Glutamatergic neuron (in vitro differentiated cells): ENCODE data around the gene TAF1D. TPM values are rescaled to one million over a fixed set of nuclear protein-coding genes. Genes with fewer than 3 reads are reported as not detected.

Source experiments
- DNase-seq: peaks from one replicate; pipeline ENCODE4 v3.0.0; 2022
- H3K27ac Mint-ChIP-seq: one replicate; pipeline ENCODE4 v1.8.0; 2020; ENCODE audit warnings: mild to moderate bottlenecking, mixed read lengths, inconsistent platforms; ENCODE audit not compliant: unreplicated experiment
- H3K27me3 Mint-ChIP-seq: one replicate; pipeline ENCODE4 v1.8.0; 2020; ENCODE audit warnings: mild to moderate bottlenecking, moderate library complexity, mixed read lengths, inconsistent platforms; ENCODE audit not compliant: unreplicated experiment
- H3K36me3 Mint-ChIP-seq: one replicate; pipeline ENCODE4 v1.8.0; 2020; ENCODE audit warnings: mild to moderate bottlenecking, mixed read lengths, inconsistent platforms; ENCODE audit not compliant: unreplicated experiment
- H3K4me1 Mint-ChIP-seq: one replicate; pipeline ENCODE4 v1.8.0; 2020; ENCODE audit warnings: mild to moderate bottlenecking, low read depth, mixed read lengths, inconsistent platforms; ENCODE audit not compliant: unreplicated experiment
- H3K4me3 Mint-ChIP-seq: one replicate; pipeline ENCODE4 v1.8.0; 2020; ENCODE audit warnings: mild to moderate bottlenecking, mixed read lengths, inconsistent platforms; ENCODE audit not compliant: unreplicated experiment
- H3K9me3 Mint-ChIP-seq: one replicate; pipeline ENCODE4 v1.8.0; 2020; ENCODE audit warnings: mild to moderate bottlenecking, moderate library complexity, mixed read lengths, inconsistent platforms; ENCODE audit not compliant: unreplicated experiment
- CTCF ChIP-seq: fragments of 200-600 bp; sonication (generic); IDR thresholded peaks from one replicate; pipeline ENCODE4 v1.5.0; 2021; ENCODE audit not compliant: partially characterized antibody, unreplicated experiment
- long read RNA-seq: library from polyadenylated mRNA; unstranded; transcript quantifications from one replicate; pipeline ENCODE4 v2.0.0, GENCODE V29; 2020; ENCODE audit not compliant: unreplicated experiment
- total RNA-seq: library from RNA; stranded (reverse); fragmentation: NEBNext Ultra II Directional; extraction: Animal tissue kit (Norgen Biotek cat#: 25700); gene quantifications from one replicate; pipeline ENCODE4 v1.2.1, GENCODE V29; 2021; ENCODE audit not compliant: unreplicated experiment

The TAF1D gene
- 71.9 TPM for total RNA-seq
- long read RNA-seq, partial matches to known transcripts = 8 of 14 reads
- long read RNA-seq, other reads (novel, unspliced or antisense) = 3 of 14 reads

GRCh38 chr11:93741094-93741881 is at the start of gene TAF1D, which contains the start of gene C11orf54:
TAF1D (minus strand) TSS chr11:93741495; CDS start chr11:93739304, 2,191 bp downstream.
C11orf54 (plus strand) TSS chr11:93741672; CDS start chr11:93747394, 5,722 bp downstream.
- peaks cover 3% of the 10 kb centered on the region for H3K27me3 Mint-ChIP-seq
- H3K4me3 Mint-ChIP-seq = peak within 1 kb of the TSS; percentile 96
- peak within 1 kb of the TSS; percentile 93 for H3K27ac Mint-ChIP-seq
- peaks cover 19% of the 10 kb centered on the region for H3K4me1 Mint-ChIP-seq
- peak; percentile 95 for DNase-seq
- TF ChIP-seq CTCF = no peak
- H3K36me3 Mint-ChIP-seq = no peaks in the 10 kb centered on the region
- H3K9me3 Mint-ChIP-seq = peaks cover 7% of the 10 kb centered on the region

DNA sequence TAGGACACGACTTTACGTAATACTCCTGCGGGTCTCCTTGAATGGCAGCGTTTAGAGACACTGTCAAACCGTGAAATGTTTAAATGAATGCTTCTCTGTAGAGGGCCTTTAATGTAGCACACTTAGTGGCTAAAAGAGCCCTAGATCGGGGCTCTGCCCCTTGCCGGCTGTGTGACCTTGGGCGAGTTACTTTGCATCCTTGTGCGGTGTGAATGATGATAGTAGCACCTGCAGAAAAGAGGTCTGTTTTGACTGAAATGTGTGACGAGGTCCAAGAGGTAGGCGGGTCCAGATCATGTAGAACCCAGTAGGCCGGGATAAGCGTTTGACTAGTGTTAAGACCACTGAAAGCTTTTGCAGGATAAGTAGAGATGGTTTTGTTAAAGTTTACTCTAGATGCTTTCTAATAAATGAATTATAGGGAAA is 43.7 kb upstream of the TAF1D start:
- Mint-ChIP-seq H3K36me3 (no peaks in the 10 kb centered on the region), H3K9me3 (peaks cover 9% of the 10 kb centered on the region), H3K4me3 (peak overlapping the region; percentile 99), H3K27me3 (peaks cover 4% of the 10 kb centered on the region), H3K4me1 (peaks cover 7% of the 10 kb centered on the region), H3K27ac (peak overlapping the region; percentile 97)
- no peak for DNase-seq
- TF ChIP-seq CTCF = no peak

- Mint-ChIP-seq H3K4me3 (peak within 1 kb of the TSS; percentile 99), H3K9me3 (peaks cover 9% of the 10 kb centered on the region), H3K36me3 (no peaks in the 10 kb centered on the region), H3K27me3 (peaks cover 4% of the 10 kb centered on the region), H3K4me1 (peaks cover 7% of the 10 kb centered on the region), H3K27ac (peak within 1 kb of the TSS; percentile 97)
- peak; percentile 91 for DNase-seq
- peak; percentile 41 for TF ChIP-seq CTCF
Observed at GRCh38 chr11:93784145-93784934, 43.0 kb upstream of the TAF1D start, which contains the start of gene MED17. MED17 (plus strand) TSS chr11:93784282; CDS start chr11:93784514, 232 bp downstream.

DNA sequence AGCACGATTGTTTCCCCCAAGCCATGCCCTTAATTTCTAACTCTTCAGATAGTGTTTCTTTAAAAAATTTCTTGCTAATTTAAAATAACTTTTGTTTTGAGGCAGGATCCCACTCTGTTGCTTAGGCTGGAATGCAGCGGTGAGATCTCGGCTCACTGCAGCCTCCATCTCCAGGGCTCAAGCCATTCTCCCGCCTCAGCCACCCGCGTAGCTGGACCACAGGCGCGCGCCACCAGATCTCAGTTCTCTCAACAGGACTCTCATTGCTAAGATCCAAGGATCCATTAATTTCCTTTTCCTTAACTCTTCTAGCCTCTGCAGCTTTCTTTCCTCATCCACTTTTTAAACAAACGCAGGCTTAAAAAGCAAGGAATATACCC is 42.5 kb upstream of the TAF1D start:
- Mint-ChIP-seq H3K27me3 (peaks cover 4% of the 10 kb centered on the region), H3K4me3 (peak overlapping the region; percentile 99), H3K9me3 (peaks cover 9% of the 10 kb centered on the region), H3K27ac (peak overlapping the region; percentile 97), H3K4me1 (peaks cover 6% of the 10 kb centered on the region), H3K36me3 (no peaks in the 10 kb centered on the region)
- no peak for DNase-seq
- TF ChIP-seq CTCF = peak; percentile 41
